ENCODE measurements around the gene OR52E5.

Gene OR52E5

GRCh38 chr11:5941951-5942350 is 48.9 kb downstream of the OR52E5 start, which contains the start of gene OR56A3:
TSS of gene OR56A3 (plus strand) at chr11:5942251. CDS start at chr11:5947347, 5,096 bp downstream.
- no peak within 1 kb of the TSS for H3K4me3 ChIP-seq (ENCODE audit: low read length)
- H3K27me3 ChIP-seq (ENCODE audit: insufficient read depth, low read length): no peaks in the 10 kb centered on the region
- no peaks in the 10 kb centered on the region for H3K4me1 ChIP-seq (ENCODE audit: insufficient read depth, low read length)
- H3K36me3 ChIP-seq (ENCODE audit: insufficient read depth, low read length): no peaks in the 10 kb centered on the region
- H3K9me3 ChIP-seq (ENCODE audit: low read length): no peaks in the 10 kb centered on the region
- H2AFZ ChIP-seq (ENCODE audit: low read depth, low read length): no peak within 1 kb of the TSS
